ENCODE data around the gene FCGR3A. TPM values are rescaled to one million over a fixed set of nuclear protein-coding genes. Genes with fewer than 3 reads are reported as not detected.

The FCGR3A gene
- total RNA-seq, 1 donor from 2014 or later, result not detected

DNA sequence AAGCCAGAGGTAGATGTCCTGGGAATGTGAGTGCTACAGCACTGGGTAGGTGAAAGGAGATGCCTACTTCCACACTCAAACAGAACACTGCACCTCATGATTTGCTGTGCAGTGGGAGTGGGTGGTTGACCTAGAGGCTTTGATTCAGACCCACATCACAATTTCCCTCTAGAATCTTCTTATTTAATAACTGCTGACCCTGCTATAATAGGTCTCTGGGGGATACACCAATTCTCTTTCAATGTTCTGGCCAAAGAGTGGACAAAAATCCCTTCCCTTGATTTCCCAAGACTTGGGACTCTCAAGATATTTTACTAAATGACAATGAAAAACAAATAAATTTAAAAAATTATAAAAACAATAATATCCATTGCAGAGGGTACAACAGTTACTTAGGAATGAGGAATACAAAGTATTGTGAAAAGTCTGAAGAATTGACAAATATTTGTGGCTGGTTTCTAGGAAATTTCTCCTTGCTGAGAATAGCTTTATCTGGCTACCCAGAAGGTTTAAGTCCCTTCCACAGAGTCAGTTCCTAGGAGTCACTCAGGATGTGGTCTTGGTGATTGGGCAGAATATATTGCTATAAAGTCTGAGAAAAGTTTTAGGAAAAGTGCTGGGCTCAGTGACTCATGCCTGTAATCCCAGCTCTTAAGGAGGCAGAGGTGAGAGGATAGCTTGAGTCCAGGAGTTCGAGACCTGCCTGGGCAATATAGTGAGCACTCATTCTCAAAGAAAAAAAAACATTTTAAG lies 46.8 kb downstream of the FCGR3A start:
- DNase-seq (ENCODE audit: low read depth, low spot score), result no peak

DNA sequence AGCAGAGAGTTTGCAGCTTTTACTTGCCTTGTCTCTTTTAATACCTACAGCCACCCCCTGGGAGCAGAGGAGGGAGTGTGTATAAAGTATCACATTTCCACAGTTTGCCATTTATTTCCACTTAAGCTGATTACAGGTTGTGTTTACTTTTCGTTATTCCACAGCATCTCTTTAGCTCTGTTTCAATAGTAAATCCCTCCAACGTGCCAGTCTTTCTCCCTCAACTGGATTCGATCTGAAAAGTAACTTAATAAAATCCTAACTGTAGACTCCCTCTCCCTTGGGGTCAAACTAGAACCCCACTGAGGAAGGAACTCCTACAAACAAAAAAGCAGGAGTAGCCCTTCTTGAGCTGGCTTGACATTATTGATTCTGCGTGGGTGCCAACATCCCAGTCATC lies 47.4 kb downstream of the FCGR3A start:
- DNase-seq (ENCODE audit: low read depth, low spot score), result no peak

- no peak for DNase-seq (ENCODE audit: low read depth, low spot score)
Measured at GRCh38 chr1:161501234-161501633, 48.4 kb downstream of the FCGR3A start.

DNA sequence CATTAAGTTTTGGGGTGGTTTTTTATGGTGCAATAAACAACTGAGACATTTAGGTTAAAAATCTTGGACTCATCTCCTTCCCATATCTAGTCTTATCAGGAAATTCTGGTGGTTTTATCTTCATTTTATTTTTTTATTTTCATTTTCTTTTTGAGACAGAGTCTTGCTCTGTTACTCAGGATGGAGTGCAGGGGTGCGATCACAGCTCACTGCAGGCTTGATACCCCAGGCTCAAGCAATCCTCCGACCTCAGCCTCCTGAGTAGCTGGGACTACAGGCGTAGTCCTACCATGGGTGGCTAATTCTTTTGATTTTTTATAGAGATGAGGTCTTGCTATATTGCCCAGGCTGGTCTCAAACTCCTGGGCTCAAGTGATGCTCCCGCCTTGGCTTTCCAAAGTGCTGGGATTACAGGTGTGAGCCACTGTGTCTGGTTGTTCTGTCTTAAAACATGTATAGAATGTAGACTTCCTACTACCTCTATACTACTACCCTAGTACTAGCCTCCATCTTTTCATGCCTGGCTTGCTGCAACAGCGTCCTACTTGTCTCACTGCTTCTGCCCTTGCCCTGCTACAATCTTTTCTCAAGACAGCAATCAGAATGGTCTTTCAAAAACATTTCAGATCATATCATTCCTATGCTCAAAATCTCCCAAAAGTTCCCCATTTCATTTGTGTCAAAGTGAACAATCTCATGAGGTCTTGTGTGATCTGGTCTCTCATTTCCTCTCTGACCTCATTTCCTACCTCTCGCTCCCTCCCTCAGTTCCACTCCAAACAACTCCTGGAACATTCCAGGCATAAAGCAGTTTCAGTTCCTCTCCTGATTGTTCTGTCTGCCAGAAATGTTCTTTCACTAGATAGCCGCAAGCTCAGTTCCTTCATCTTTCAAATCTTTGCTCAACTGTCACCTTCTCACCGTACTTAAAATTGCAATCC lies 50.2 kb downstream of the FCGR3A start:
- DNase-seq (ENCODE audit: low read depth, low spot score), result no peak

GRCh38 chr1:161498646-161499045 lies 51.0 kb downstream of the FCGR3A start:
- no peak for DNase-seq (ENCODE audit: low read depth, low spot score)

GRCh38 chr1:161497961-161498360 lies 51.7 kb downstream of the FCGR3A start:
- DNase-seq (ENCODE audit: low read depth, low spot score), result no peak

DNA sequence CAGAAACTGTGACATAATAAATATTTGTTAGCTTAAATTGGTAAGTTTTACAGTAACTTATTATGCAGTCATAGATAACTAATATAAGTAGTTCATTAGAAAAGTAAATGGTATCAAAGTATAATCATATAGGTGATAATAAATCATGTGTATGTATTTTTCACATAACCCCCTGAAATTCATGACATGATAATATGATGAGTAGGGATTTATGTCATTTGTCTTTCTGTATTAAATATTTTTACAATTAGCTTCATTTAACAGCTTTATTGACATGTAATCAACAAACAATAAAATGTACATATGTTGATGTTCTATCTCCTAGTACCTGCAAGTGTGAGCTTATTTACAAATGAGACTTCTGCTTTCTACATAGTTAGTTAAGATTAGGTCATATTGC lies 54.1 kb downstream of the FCGR3A start:
- no peak for DNase-seq (ENCODE audit: low read depth, low spot score)

- no peak for DNase-seq (ENCODE audit: low read depth, low spot score)
Measured at GRCh38 chr1:161494091-161494735, 55.4 kb downstream of the FCGR3A start.

- DNase-seq (ENCODE audit: low read depth, low spot score), result no peak
Measured at GRCh38 chr1:161492827-161493226, 56.8 kb downstream of the FCGR3A start.

Other genes starting within 250 kb of the FCGR3A start
- 0.95 and 0.99 TPM in 2 replicates for gene MPZ, start 239.8 kb downstream of the FCGR3A start, total RNA-seq
- gene SDHC, start 235.4 kb downstream of the FCGR3A start, total RNA-seq, result 31.2 and 36.0 TPM in 2 replicates
- gene CFAP126, start 181.9 kb downstream of the FCGR3A start, total RNA-seq, result not detected in 2 replicates
- not detected in 2 replicates for gene FCGR2A, start 44.4 kb downstream of the FCGR3A start, total RNA-seq
- gene HSPA6, start 25.3 kb downstream of the FCGR3A start, total RNA-seq, result 0.13 and 0.95 TPM in 2 replicates
- gene FCGR3B, start 81.4 kb upstream of the FCGR3A start, total RNA-seq, result not detected in 2 replicates
- gene FCGR2B, start 113.3 kb upstream of the FCGR3A start, total RNA-seq, result not detected in 2 replicates
- not detected in 2 replicates for gene FCRLA, start 157.4 kb upstream of the FCGR3A start, total RNA-seq
- gene FCRLB, start 171.7 kb upstream of the FCGR3A start, total RNA-seq, result 0.33 and 0.60 TPM in 2 replicates
- gene DUSP12, start 200.0 kb upstream of the FCGR3A start, total RNA-seq, result 38.8 and 39.5 TPM in 2 replicates
- gene ATF6, start 216.5 kb upstream of the FCGR3A start, total RNA-seq, result 51.0 and 54.6 TPM in 2 replicates